IMR-90 (cell line): Measurements from ENCODE around the gene GRIN1. TPM values are rescaled to one million over a fixed set of nuclear protein-coding genes. Genes with fewer than 3 reads are reported as not detected.

ENCODE experiments used
- ATAC-seq: fragments of 200-7000 bp; cut with Tn5 transposase; 2 replicates; pipeline ENCODE4 v1.9.1; 2020; ENCODE audit warnings: low read depth, mild to moderate bottlenecking, moderate library complexity
- BruUV-seq: library from RNA; stranded (reverse); fragments of 400-500 nt; replicated peaks from 2 replicates; lab custom pipeline; 2021; lab: Mats Ljungman, UMichigan
- CTCF ChIA-PET: fragments of 300-600 bp; formaldehyde crosslinking; extraction: SDS; loops from one replicate; lab custom pipeline; 2021; ENCODE audit warnings: antibody characterized with exemption; lab: Yijun Ruan, JAX
- POLR2A ChIA-PET: fragments of 300-600 bp; sonication (Branson Sonifier 250); formaldehyde crosslinking; loops from one replicate; lab custom pipeline; 2022; ENCODE audit warnings: antibody characterized with exemption; ENCODE audit not compliant: unreplicated experiment; lab: Charles Lee
- DNase-seq: peaks from one replicate; pipeline ENCODE4 v3.0.0; 2013
- H2AFZ ChIP-seq: replicated peaks from 2 replicates; pipeline ENCODE3; 2013; ENCODE audit warnings: low read length, mild to moderate bottlenecking; ENCODE audit not compliant: poor library complexity
- H2AK5ac ChIP-seq: 2 replicates; pipeline ENCODE4 v1.6.1; 2013; ENCODE audit warnings: low read depth, low read length, inconsistent platforms
- H2AK9ac ChIP-seq: replicated peaks from 2 replicates; pipeline ENCODE3; 2013; ENCODE audit warnings: mild to moderate bottlenecking, low read depth, low read length, moderate library complexity; ENCODE audit not compliant: poor library complexity
- H2BK120ac ChIP-seq: 2 replicates; pipeline ENCODE4 v1.6.1; 2013; ENCODE audit warnings: low read depth, low read length, inconsistent platforms
- H2BK15ac ChIP-seq: 3 replicates; pipeline ENCODE4 v1.6.1; 2013; ENCODE audit warnings: low read depth, low read length, inconsistent platforms
- H2BK20ac ChIP-seq: 2 replicates; pipeline ENCODE4 v1.6.1; 2013; ENCODE audit warnings: low read depth, mild to moderate bottlenecking, inconsistent platforms, low read length, moderate library complexity
- H2BK5ac ChIP-seq: 2 replicates; pipeline ENCODE4 v1.6.1; 2013; ENCODE audit warnings: mild to moderate bottlenecking, low read depth, low read length, inconsistent platforms; ENCODE audit not compliant: poor library complexity, severe bottlenecking
- H3K14ac ChIP-seq: replicated peaks from 2 replicates; pipeline ENCODE4 v1.6.1; 2013; ENCODE audit warnings: low read depth, low read length, inconsistent platforms
- H3K18ac ChIP-seq: 2 replicates; pipeline ENCODE4 v1.6.1; 2013; ENCODE audit warnings: low read depth, low read length, control low read depth
- H3K23ac ChIP-seq: 2 replicates; pipeline ENCODE4 v1.6.1; 2013; ENCODE audit warnings: low read depth, low read length, inconsistent platforms
- H3K27ac ChIP-seq: 2 replicates; pipeline ENCODE4 v1.5.1; 2013; ENCODE audit warnings: mild to moderate bottlenecking, control low read depth, low read length; ENCODE audit not compliant: insufficient read depth
- H3K27me3 ChIP-seq: 2 replicates; pipeline ENCODE4 v1.6.1; 2013; ENCODE audit warnings: low read length; ENCODE audit not compliant: control insufficient read depth, insufficient read depth
- H3K36me3 ChIP-seq: 2 replicates; pipeline ENCODE4 v1.6.1; 2013; ENCODE audit warnings: low read length, mixed read lengths; ENCODE audit not compliant: control insufficient read depth, insufficient read depth
- H3K4ac ChIP-seq: 2 replicates; pipeline ENCODE4 v1.6.1; 2013; ENCODE audit warnings: low read depth, low read length, inconsistent platforms
- H3K4me1 ChIP-seq: 2 replicates; pipeline ENCODE4 v1.6.1; 2013; ENCODE audit warnings: low read length, mixed read lengths; ENCODE audit not compliant: control insufficient read depth, insufficient read depth
- H3K4me2 ChIP-seq: 2 replicates; pipeline ENCODE4 v1.6.1; 2013; ENCODE audit warnings: low read depth, mild to moderate bottlenecking, control low read depth, low read length, moderate library complexity
- H3K4me3 ChIP-seq: 2 replicates; pipeline ENCODE4 v1.5.1; 2013; ENCODE audit warnings: low read depth, mild to moderate bottlenecking, control low read depth, low read length, moderate library complexity; ENCODE audit not compliant: insufficient read depth
- H3K56ac ChIP-seq: 2 replicates; pipeline ENCODE4 v1.6.1; 2013; ENCODE audit warnings: low read length, inconsistent platforms; ENCODE audit not compliant: insufficient read depth; ENCODE audit errors: extremely low read depth
- H3K79me1 ChIP-seq, 2 experiments: 2 replicates each; pipeline ENCODE4 v1.6.1; 2013; ENCODE audit warnings: low read length in 2 of 2, inconsistent platforms in 1 of 2, low read depth in 1 of 2
- H3K9ac ChIP-seq: 2 replicates; pipeline ENCODE4 v1.6.1; 2013; ENCODE audit warnings: low read depth, low read length, control low read depth
- H3K9me1 ChIP-seq: 2 replicates; pipeline ENCODE4 v1.6.1; 2013; ENCODE audit warnings: low read length, inconsistent platforms; ENCODE audit not compliant: insufficient read depth
- H3K9me3 ChIP-seq: 2 replicates; pipeline ENCODE4 v1.6.1; 2013; ENCODE audit warnings: low read length; ENCODE audit not compliant: control insufficient read depth, insufficient read depth
- H4K20me1 ChIP-seq: 2 replicates; pipeline ENCODE4 v1.6.1; 2013; ENCODE audit warnings: low read length, inconsistent platforms; ENCODE audit not compliant: insufficient read depth
- H4K5ac ChIP-seq: 2 replicates; pipeline ENCODE4 v1.6.1; 2013; ENCODE audit warnings: mild to moderate bottlenecking, low read depth, low read length, control low read depth
- H4K8ac ChIP-seq, 2 experiments: 2 replicates each; pipeline ENCODE4 v1.6.1; 2013; ENCODE audit warnings: low read depth in 2 of 2, low read length in 2 of 2, control low read depth in 1 of 2, inconsistent platforms in 1 of 2
- H4K91ac ChIP-seq: 2 replicates; pipeline ENCODE4 v1.6.1; 2013; ENCODE audit warnings: low read depth, low read length, inconsistent platforms; ENCODE audit not compliant: insufficient read depth
- BHLHE40 ChIP-seq: fragments of 150-350 bp; IDR thresholded peaks from 2 replicates; pipeline ENCODE4 v1.6.1; 2016; ENCODE audit warnings: mild to moderate bottlenecking, low read depth, low read length
- CEBPB ChIP-seq: IDR thresholded peaks from 2 replicates; pipeline ENCODE4 v1.6.1; 2012; ENCODE audit warnings: low read depth, low read length, improper control_type of control experiment
- CHD1 ChIP-seq: IDR thresholded peaks from 2 replicates; pipeline ENCODE4 v1.6.1; 2012; ENCODE audit warnings: low read depth, low read length, improper control_type of control experiment
- CTCF ChIP-seq: conservative IDR thresholded peaks from 2 replicates; pipeline ENCODE4 v1.5.1; 2012; ENCODE audit warnings: mild to moderate bottlenecking, low read depth, low read length, improper control_type of control experiment
- ELK1 ChIP-seq: fragments of 150-350 bp; IDR thresholded peaks from 2 replicates; pipeline ENCODE4 v1.6.1; 2016; ENCODE audit warnings: low read depth, mild to moderate bottlenecking, low read length, moderate library complexity, borderline replicate concordance
- FOS ChIP-seq: fragments of 150-350 bp; IDR thresholded peaks from 2 replicates; pipeline ENCODE4 v1.6.1; 2016; ENCODE audit warnings: low read depth, low read length
- MAFK ChIP-seq: IDR thresholded peaks from 2 replicates; pipeline ENCODE4 v1.6.1; 2012; ENCODE audit warnings: low read depth, low read length, improper control_type of control experiment
- MAZ ChIP-seq: IDR thresholded peaks from 2 replicates; pipeline ENCODE4 v1.6.1; 2012; ENCODE audit warnings: low read depth, mild to moderate bottlenecking, low read length, improper control_type of control experiment, moderate library complexity, borderline replicate concordance
- MXI1 ChIP-seq: IDR thresholded peaks from 2 replicates; pipeline ENCODE4 v1.6.1; 2012; ENCODE audit warnings: low read depth, mild to moderate bottlenecking, low read length, moderate library complexity, borderline replicate concordance
- NFE2L2 ChIP-seq: fragments of 150-350 bp; IDR thresholded peaks from 2 replicates; pipeline ENCODE4 v1.6.1; 2016; ENCODE audit warnings: low read depth, mild to moderate bottlenecking, low read length
- POLR2A ChIP-seq: IDR thresholded peaks from 2 replicates; pipeline ENCODE4 v1.6.1; 2012; ENCODE audit warnings: mild to moderate bottlenecking, low read depth, low read length
- RAD21 ChIP-seq: IDR thresholded peaks from 2 replicates; pipeline ENCODE4 v1.6.1; 2012; ENCODE audit warnings: low read length, improper control_type of control experiment
- RCOR1 ChIP-seq: IDR thresholded peaks from 2 replicates; pipeline ENCODE4 v1.6.1; 2012; ENCODE audit warnings: mild to moderate bottlenecking, low read length, improper control_type of control experiment; ENCODE audit not compliant: insufficient replicate concordance
- RFX5 ChIP-seq: IDR thresholded peaks from 2 replicates; pipeline ENCODE4 v1.8.0; 2012; ENCODE audit warnings: low read depth, mild to moderate bottlenecking, low read length, moderate library complexity
- SMC3 ChIP-seq: fragments of 150-350 bp; IDR thresholded peaks from 2 replicates; pipeline ENCODE4 v1.6.1; 2016; ENCODE audit warnings: low read depth, mild to moderate bottlenecking, antibody characterized with exemption, low read length, moderate library complexity
- USF2 ChIP-seq: fragments of 150-350 bp; IDR thresholded peaks from 2 replicates; pipeline ENCODE4 v1.6.1; 2017; ENCODE audit warnings: mild to moderate bottlenecking, antibody characterized with exemption, low read length, low read depth
- WGBS, 2 experiments: methylation state at CpG; one replicate each; pipeline versions ENCODE4 v1.1.5 to v1.1.7; 2013; ENCODE audit warnings: missing lambda C conversion rate in 2 of 2; ENCODE audit not compliant: insufficient read length in 1 of 2; ENCODE audit errors: extremely low coverage in 2 of 2; 5-methylcytosine and 5-hydroxymethylcytosine counted together
- dilution Hi-C: fragments of 300-500 bp; cut with HindIII; formaldehyde crosslinking; loops from one replicate; pipeline ENCODE4 v1.14.3; 2018; ENCODE audit warnings: low sequenced_read_pairs; ENCODE audit not compliant: unreplicated experiment
- in situ Hi-C: fragments of 300-500 bp; cut with MboI; formaldehyde crosslinking; loops from 3 replicates; pipeline ENCODE4 v1.14.3; 2019; ENCODE audit warnings: low sequenced_read_pairs, inconsistent platforms, mixed read lengths
- intact Hi-C: fragments of 100-400 bp; cut with micrococcal nuclease; formaldehyde crosslinking; loops from 2 replicates; pipeline ENCODE4 v1.10.0; 2022
- polyA plus RNA-seq, 3 experiments: library from polyadenylated mRNA; depleted of rRNA; stranded (reverse); fragments of >200 nt; gene quantifications; 2 replicates each; pipeline ENCODE4 v1.2.3, GENCODE V29; 2012; ENCODE audit warnings: low replicate concordance in 1 of 3
- total RNA-seq: library from RNA; depleted of rRNA; stranded (reverse); fragments of >200 nt; gene quantifications from 2 replicates; pipeline ENCODE4 v1.2.3, GENCODE V29; 2012

The GRIN1 gene
- total and polyA plus RNA-seq, 2 of the 4 experiments (the other 2 are of a cell fraction) = 0.09 TPM; not detected in 1

GRCh38 chr9:137178939-137179630 lies 40.1 kb downstream of the GRIN1 start:
- TF ChIP-seq USF2 = no peak
- no peak for TF ChIP-seq RCOR1
- no peak for TF ChIP-seq MXI1
- TF ChIP-seq CHD1 = no peak
- no peak for TF ChIP-seq CTCF
- no peak for TF ChIP-seq BHLHE40
- no peak for TF ChIP-seq POLR2A
- TF ChIP-seq NFE2L2 = no peak
- TF ChIP-seq ELK1 = no peak
- TF ChIP-seq MAFK = no peak
- TF ChIP-seq RAD21 = no peak
- no peak for TF ChIP-seq CEBPB
- no peak for TF ChIP-seq FOS
- no peak for TF ChIP-seq SMC3
- no peak for TF ChIP-seq RFX5
- no peak for TF ChIP-seq MAZ
- no TSS peak for BruUV-seq
- no peak overlapping the region for H2BK5ac ChIP-seq

More at GRCh38 chr9:137178939-137179630, 40.1 kb downstream of the GRIN1 start:
- intact Hi-C loops = no loop called here
- H3K4me1 ChIP-seq = no peaks in the 10 kb centered on the region; the same call in 1 of the 2 replicates
- no peak overlapping the region for H2AFZ ChIP-seq
- H3K27ac ChIP-seq = no peak overlapping the region
- no peak overlapping the region for H3K9ac ChIP-seq
- no peaks in the 10 kb centered on the region for H3K27me3 ChIP-seq
- no peak overlapping the region for H4K91ac ChIP-seq
- no peak overlapping the region for H4K8ac ChIP-seq
- H2BK15ac ChIP-seq = no peak overlapping the region
- ChIA-PET POLR2A (no interaction called here), CTCF (no interaction called here)
- DNase-seq (no peak), ATAC-seq (no peak)
- no peak overlapping the region for H3K4me3 ChIP-seq
- no peaks in the 10 kb centered on the region; the same call in 1 of the 2 replicates for H4K20me1 ChIP-seq
- H3K36me3 ChIP-seq = peaks cover 58% of the 10 kb centered on the region
- in situ Hi-C loops = no loop called here
- H3K9me1 ChIP-seq = 0 out of 2 replicates have a peak, but pooled peaks cover 2% of the 10 kb centered on the region
- no peak overlapping the region for H2AK5ac ChIP-seq
- H3K4me2 ChIP-seq = no peak overlapping the region
- H3K23ac ChIP-seq = no peak overlapping the region
- H3K56ac ChIP-seq = no peak overlapping the region
- H2AK9ac ChIP-seq = no peak overlapping the region
- dilution Hi-C loops = no loop called here
- no peaks in the 10 kb centered on the region; a peak in 1 of 4 replicates for H3K79me1 ChIP-seq
- no peak overlapping the region for H2BK20ac ChIP-seq
- H2BK120ac ChIP-seq = no peak overlapping the region
- no peak overlapping the region for H3K14ac ChIP-seq
- no peak overlapping the region for H3K18ac ChIP-seq
- WGBS, 2 experiments = no CpG with 5 or more reads among the region's 19 CpGs
- no peak overlapping the region for H4K5ac ChIP-seq
- no peaks in the 10 kb centered on the region for H3K9me3 ChIP-seq
- no peak overlapping the region for H3K4ac ChIP-seq
